PFSK-1 (cell line): ENCODE data around the gene HCN2.

Source experiments
- POLR2AphosphoS5 ChIP-seq: IDR thresholded peaks from 2 replicates; pipeline ENCODE4 v1.6.1; 2012; ENCODE audit warnings: low read depth, mild to moderate bottlenecking, control low read depth, low read length, moderate library complexity
- REST ChIP-seq, 2 experiments: IDR thresholded peaks; 2 replicates each; pipeline versions ENCODE4 v1.6.1 to v1.8.0; 2011 to 2012; ENCODE audit warnings: low read depth in 2 of 2, low read length in 2 of 2, control low read depth in 1 of 2, inconsistent platforms in 1 of 2, mild to moderate bottlenecking in 1 of 2, moderate library complexity in 1 of 2; ENCODE audit not compliant: insufficient read depth in 1 of 2

- no peak for TF ChIP-seq REST (IDR thresholded peaks at IDR 0.05; ENCODE audit: insufficient read depth in 1 of 2, low read depth in 2 of 2, low read length in 2 of 2)
- no peak for TF ChIP-seq POLR2AphosphoS5
These were observed 8.1 kb upstream of the HCN2 start for GRCh38 chr19:581399-582111.
